ENCODE data around the gene NR3C2.

GRCh38 chr4:148366251-148366650, 76.0 kb downstream of the NR3C2 start:
- no peak for TF ChIP-seq POLR2AphosphoS5 (IDR thresholded peaks at IDR 0.05)
- TF ChIP-seq, protein P1, sequence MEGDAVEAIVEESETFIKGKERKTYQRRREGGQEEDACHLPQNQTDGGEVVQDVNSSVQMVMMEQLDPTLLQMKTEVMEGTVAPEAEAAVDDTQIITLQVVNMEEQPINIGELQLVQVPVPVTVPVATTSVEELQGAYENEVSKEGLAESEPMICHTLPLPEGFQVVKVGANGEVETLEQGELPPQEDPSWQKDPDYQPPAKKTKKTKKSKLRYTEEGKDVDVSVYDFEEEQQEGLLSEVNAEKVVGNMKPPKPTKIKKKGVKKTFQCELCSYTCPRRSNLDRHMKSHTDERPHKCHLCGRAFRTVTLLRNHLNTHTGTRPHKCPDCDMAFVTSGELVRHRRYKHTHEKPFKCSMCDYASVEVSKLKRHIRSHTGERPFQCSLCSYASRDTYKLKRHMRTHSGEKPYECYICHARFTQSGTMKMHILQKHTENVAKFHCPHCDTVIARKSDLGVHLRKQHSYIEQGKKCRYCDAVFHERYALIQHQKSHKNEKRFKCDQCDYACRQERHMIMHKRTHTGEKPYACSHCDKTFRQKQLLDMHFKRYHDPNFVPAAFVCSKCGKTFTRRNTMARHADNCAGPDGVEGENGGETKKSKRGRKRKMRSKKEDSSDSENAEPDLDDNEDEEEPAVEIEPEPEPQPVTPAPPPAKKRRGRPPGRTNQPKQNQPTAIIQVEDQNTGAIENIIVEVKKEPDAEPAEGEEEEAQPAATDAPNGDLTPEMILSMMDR (IDR thresholded peaks at IDR 0.05), result no peak
- no peak for TF ChIP-seq POLR2A (IDR thresholded peaks at IDR 0.05)

All from prostate gland (tissue), 2 donors.